ENCODE data around the gene RASAL2. TPM values are rescaled to one million over a fixed set of nuclear protein-coding genes. Genes with fewer than 3 reads are reported as not detected.

Gene RASAL2
- total RNA-seq, 1 experiment from 2014 or later = 22.2 TPM

- Histone ChIP-seq H2AFZ (ENCODE audit: low read length) (no peak overlapping the region), H3K27ac (ENCODE audit: insufficient read length, low read depth, low read length) (no peak overlapping the region), H3K9ac (ENCODE audit: extremely low read depth, insufficient read length, low read length) (no peak overlapping the region), H4K20me1 (ENCODE audit: control insufficient read depth, insufficient read depth, insufficient read length) (no peaks in the 10 kb centered on the region), H2AK5ac (ENCODE audit: insufficient read length, low read length) (no peak overlapping the region), H3K23ac (ENCODE audit: insufficient read length, low read depth, low read length) (no peak overlapping the region), H3K4me1 (ENCODE audit: insufficient read depth, low read length) (no peaks in the 10 kb centered on the region), H3K4me2 (ENCODE audit: insufficient read depth, insufficient read length, low read length) (no peak overlapping the region), H4K8ac (replicated peaks; ENCODE audit: insufficient read length, low read depth, low read length) (no peak overlapping the region), H3K79me2 (ENCODE audit: insufficient read depth, low read length) (no peaks in the 10 kb centered on the region; the same call in 1 of the 2 replicates), H3K56ac (ENCODE audit: insufficient read length, low read depth, low read length) (no peak overlapping the region), H3K79me1 (ENCODE audit: insufficient read depth, low read depth, low read length, poor library complexity, severe bottlenecking) (no peaks in the 10 kb centered on the region), H3K9me3 (ENCODE audit: control insufficient read depth, low read depth, low read length) (no peaks in the 10 kb centered on the region), H3K18ac (ENCODE audit: insufficient read length, low read depth, low read length) (no peak overlapping the region), H3K27me3 (ENCODE audit: insufficient read depth, low read length) (no peaks in the 10 kb centered on the region), H2BK5ac (ENCODE audit: insufficient read length, low read length) (no peak overlapping the region), H3K4ac (ENCODE audit: low read depth, low read length) (no peak overlapping the region), H4K5ac (ENCODE audit: insufficient read length, low read depth, low read length) (no peak overlapping the region), H3T11ph (ENCODE audit: low read length) (no peak overlapping the region), H2BK120ac (ENCODE audit: low read depth, low read length, poor library complexity, severe bottlenecking) (no peak overlapping the region), H2BK15ac (ENCODE audit: low read depth, low read length) (no peak overlapping the region), H3K23me2 (ENCODE audit: insufficient read length, low read depth, low read length, poor library complexity, severe bottlenecking) (no peaks in the 10 kb centered on the region), H2BK20ac (ENCODE audit: low read depth, low read length, poor library complexity, severe bottlenecking) (no peak overlapping the region), H2BK12ac (ENCODE audit: insufficient read length, low read depth, low read length) (no peak overlapping the region), H3K14ac (ENCODE audit: insufficient read depth, low read length) (no peak overlapping the region), H4K91ac (ENCODE audit: insufficient read length, low read depth, low read length) (no peak overlapping the region)
- Mint-ChIP-seq H3K36me3 (ENCODE audit: insufficient read depth in 1 of 3, low read depth in 3 of 3) (peaks cover 0 to 18% (median 9%) of the 10 kb centered on the region in 3 experiments; a peak in 5 of 7 replicates), H3K9me3 (peaks cover 4 to 18% of the 10 kb centered on the region in 2 experiments; a peak in 4 of 5 replicates), H3K4me3 (no peak overlapping the region), H3K27me3 (ENCODE audit: low read depth) (no peaks in the 10 kb centered on the region), H3K4me1 (no peaks in the 10 kb centered on the region; a peak in 1 of 4 replicates), H3K27ac (no peak overlapping the region)
- no peak for TF ChIP-seq CTCF (conservative IDR thresholded peaks at IDR 0.05)
- no CpG with 5 or more reads among the region's 4 CpGs for WGBS (ENCODE audit: extremely low coverage, insufficient read length, low lambda C conversion rate)
- no peak for DNase-seq
These were observed 259.0 kb downstream of the RASAL2 start for GRCh38 chr1:178352790-178353416.
